Activated naive CD8-positive, alpha-beta T cell (primary cell): ENCODE results near the gene SLIT3.

Experiments
- H3K27ac Mint-ChIP-seq: one replicate; pipeline ENCODE4 v1.8.0; 2021; ENCODE audit warnings: mixed read lengths
- H3K27me3 Mint-ChIP-seq: one replicate; pipeline ENCODE4 v1.8.0; 2021; ENCODE audit warnings: mixed read lengths
- H3K36me3 Mint-ChIP-seq: one replicate; pipeline ENCODE4 v1.8.0; 2021; ENCODE audit warnings: mixed read lengths
- H3K4me1 Mint-ChIP-seq: one replicate; pipeline ENCODE4 v1.8.0; 2021; ENCODE audit warnings: low read depth, mixed read lengths
- H3K4me3 Mint-ChIP-seq: one replicate; pipeline ENCODE4 v1.8.0; 2021; ENCODE audit warnings: mild to moderate bottlenecking, mixed read lengths
- H3K9me3 Mint-ChIP-seq: one replicate; pipeline ENCODE4 v1.8.0; 2021; ENCODE audit warnings: low read depth, mixed read lengths

The SLIT3 gene

GRCh38 chr5:168832308-168832707 is 468.6 kb downstream of the SLIT3 start:
- Mint-ChIP-seq H3K4me1 (peaks cover 5% of the 10 kb centered on the region), H3K4me3 (no peak overlapping the region), H3K27ac (no peak overlapping the region), H3K36me3 (no peaks in the 10 kb centered on the region), H3K27me3 (no peaks in the 10 kb centered on the region), H3K9me3 (no peaks in the 10 kb centered on the region)

- Mint-ChIP-seq H3K4me3 (no peak overlapping the region), H3K4me1 (peaks cover under 1% of the 10 kb centered on the region), H3K9me3 (no peaks in the 10 kb centered on the region), H3K36me3 (no peaks in the 10 kb centered on the region), H3K27me3 (peaks cover 1% of the 10 kb centered on the region), H3K27ac (no peak overlapping the region)
These were observed 469.6 kb downstream of the SLIT3 start for GRCh38 chr5:168831383-168831782.

DNA sequence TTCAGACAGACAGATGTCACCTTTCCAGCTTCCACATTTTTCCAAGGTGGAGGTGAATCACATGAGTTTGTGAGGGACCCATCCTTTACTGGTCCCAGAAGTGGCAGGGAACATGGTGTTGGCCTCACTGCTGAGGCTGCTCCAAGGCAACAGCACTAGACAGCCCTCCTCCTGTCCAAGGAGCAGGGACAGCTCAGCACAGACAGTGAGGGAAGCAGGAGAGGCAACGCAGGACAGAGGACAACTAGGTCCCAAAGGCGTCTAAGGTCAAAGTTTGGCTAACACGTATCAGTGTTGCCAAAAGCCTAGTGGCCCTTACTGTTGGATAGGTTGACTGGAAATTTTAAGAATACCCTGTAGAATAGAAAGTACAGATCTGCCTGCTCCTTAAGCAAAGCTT is 470.1 kb downstream of the SLIT3 start:
- no peaks in the 10 kb centered on the region for H3K4me1 Mint-ChIP-seq
- H3K9me3 Mint-ChIP-seq = no peaks in the 10 kb centered on the region
- peaks cover 1% of the 10 kb centered on the region for H3K27me3 Mint-ChIP-seq
- no peak overlapping the region for H3K4me3 Mint-ChIP-seq
- no peak overlapping the region for H3K27ac Mint-ChIP-seq
- H3K36me3 Mint-ChIP-seq = no peaks in the 10 kb centered on the region

- no peaks in the 10 kb centered on the region for H3K36me3 Mint-ChIP-seq
- H3K4me3 Mint-ChIP-seq = no peak overlapping the region
- H3K4me1 Mint-ChIP-seq = no peaks in the 10 kb centered on the region
- no peaks in the 10 kb centered on the region for H3K9me3 Mint-ChIP-seq
- no peak overlapping the region for H3K27ac Mint-ChIP-seq
- H3K27me3 Mint-ChIP-seq = peaks cover 1% of the 10 kb centered on the region
These were observed 471.0 kb downstream of the SLIT3 start for GRCh38 chr5:168829922-168830417.

DNA sequence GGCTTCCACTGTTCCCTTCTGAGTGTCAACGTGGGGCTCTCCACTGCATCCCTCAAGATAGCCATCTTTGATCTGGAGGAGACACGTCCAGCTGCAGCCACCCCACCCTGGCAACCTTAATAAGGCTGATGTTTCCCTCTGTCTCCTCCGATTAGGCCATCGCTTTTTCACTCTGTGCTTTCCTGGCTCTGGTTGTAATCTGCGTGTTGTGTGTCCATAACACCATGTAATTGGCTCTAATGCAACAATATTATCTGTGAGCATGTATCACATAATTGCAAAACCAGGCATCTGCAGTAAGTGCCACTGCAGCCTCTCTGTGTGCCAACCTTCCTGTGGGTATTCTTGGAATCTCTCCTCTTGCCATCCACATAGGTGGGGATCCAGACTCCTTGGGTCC is 471.9 kb downstream of the SLIT3 start:
- Mint-ChIP-seq H3K27ac (no peak overlapping the region), H3K4me3 (no peak overlapping the region), H3K4me1 (no peaks in the 10 kb centered on the region), H3K9me3 (no peaks in the 10 kb centered on the region), H3K27me3 (peaks cover 1% of the 10 kb centered on the region), H3K36me3 (no peaks in the 10 kb centered on the region)

DNA sequence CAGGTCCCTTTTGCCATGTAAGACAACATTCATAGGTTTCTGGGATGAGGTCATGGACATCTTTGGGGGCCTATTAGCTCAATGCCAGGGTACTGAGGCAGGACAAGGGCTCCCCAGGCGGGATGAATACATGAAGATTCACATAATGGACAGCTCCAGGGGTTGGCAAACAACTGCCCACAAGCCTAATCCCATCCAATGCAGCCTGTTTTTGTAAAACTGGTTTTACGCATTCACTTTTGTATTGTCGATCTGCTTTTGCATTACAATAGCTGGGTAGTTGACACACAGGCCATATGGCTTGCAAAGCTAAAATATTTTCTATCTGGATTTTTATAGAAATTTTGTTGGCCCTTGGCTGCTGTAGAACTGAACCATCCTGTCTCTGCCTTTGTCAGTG is 473.3 kb downstream of the SLIT3 start:
- Mint-ChIP-seq H3K27me3 (peaks cover 1% of the 10 kb centered on the region), H3K9me3 (no peaks in the 10 kb centered on the region), H3K4me3 (no peak overlapping the region), H3K27ac (no peak overlapping the region), H3K4me1 (no peaks in the 10 kb centered on the region), H3K36me3 (no peaks in the 10 kb centered on the region)

- no peak overlapping the region for H3K4me3 Mint-ChIP-seq
- peaks cover 1% of the 10 kb centered on the region for H3K27me3 Mint-ChIP-seq
- no peaks in the 10 kb centered on the region for H3K4me1 Mint-ChIP-seq
- H3K9me3 Mint-ChIP-seq = no peaks in the 10 kb centered on the region
- no peak overlapping the region for H3K27ac Mint-ChIP-seq
- no peaks in the 10 kb centered on the region for H3K36me3 Mint-ChIP-seq
These were observed 474.7 kb downstream of the SLIT3 start for GRCh38 chr5:168826246-168826725.

GRCh38 chr5:168822745-168823281 is 478.1 kb downstream of the SLIT3 start:
- Mint-ChIP-seq H3K27me3 (peaks cover 1% of the 10 kb centered on the region), H3K4me1 (no peaks in the 10 kb centered on the region), H3K4me3 (no peak overlapping the region), H3K27ac (no peak overlapping the region), H3K36me3 (no peaks in the 10 kb centered on the region), H3K9me3 (no peaks in the 10 kb centered on the region)

- Mint-ChIP-seq H3K9me3 (no peaks in the 10 kb centered on the region), H3K4me1 (no peaks in the 10 kb centered on the region), H3K4me3 (no peak overlapping the region), H3K27ac (no peak overlapping the region), H3K27me3 (peaks cover 1% of the 10 kb centered on the region), H3K36me3 (no peaks in the 10 kb centered on the region)
These were observed 478.6 kb downstream of the SLIT3 start for GRCh38 chr5:168822248-168822744.

GRCh38 chr5:168820874-168821273 is 480.1 kb downstream of the SLIT3 start:
- Mint-ChIP-seq H3K27ac (no peak overlapping the region), H3K27me3 (no peaks in the 10 kb centered on the region), H3K4me1 (no peaks in the 10 kb centered on the region), H3K4me3 (no peak overlapping the region), H3K9me3 (no peaks in the 10 kb centered on the region), H3K36me3 (no peaks in the 10 kb centered on the region)

GRCh38 chr5:168819004-168819621 is 481.8 kb downstream of the SLIT3 start:
- Mint-ChIP-seq H3K27ac (no peak overlapping the region), H3K36me3 (no peaks in the 10 kb centered on the region), H3K9me3 (no peaks in the 10 kb centered on the region), H3K4me3 (no peak overlapping the region), H3K27me3 (no peaks in the 10 kb centered on the region), H3K4me1 (no peaks in the 10 kb centered on the region)

- no peak overlapping the region for H3K4me3 Mint-ChIP-seq
- H3K36me3 Mint-ChIP-seq = no peaks in the 10 kb centered on the region
- no peaks in the 10 kb centered on the region for H3K9me3 Mint-ChIP-seq
- H3K4me1 Mint-ChIP-seq = no peaks in the 10 kb centered on the region
- H3K27me3 Mint-ChIP-seq = no peaks in the 10 kb centered on the region
- H3K27ac Mint-ChIP-seq = no peak overlapping the region
These were observed 482.4 kb downstream of the SLIT3 start for GRCh38 chr5:168818558-168818957.

GRCh38 chr5:168817591-168817990 is 483.3 kb downstream of the SLIT3 start:
- Mint-ChIP-seq H3K9me3 (no peaks in the 10 kb centered on the region), H3K27ac (no peak overlapping the region), H3K27me3 (no peaks in the 10 kb centered on the region), H3K4me1 (no peaks in the 10 kb centered on the region), H3K4me3 (no peak overlapping the region), H3K36me3 (no peaks in the 10 kb centered on the region)

- Mint-ChIP-seq H3K27me3 (no peaks in the 10 kb centered on the region), H3K4me3 (no peak overlapping the region), H3K36me3 (no peaks in the 10 kb centered on the region), H3K27ac (no peak overlapping the region), H3K4me1 (no peaks in the 10 kb centered on the region), H3K9me3 (no peaks in the 10 kb centered on the region)
These were observed 484.3 kb downstream of the SLIT3 start for GRCh38 chr5:168816661-168817060.

DNA sequence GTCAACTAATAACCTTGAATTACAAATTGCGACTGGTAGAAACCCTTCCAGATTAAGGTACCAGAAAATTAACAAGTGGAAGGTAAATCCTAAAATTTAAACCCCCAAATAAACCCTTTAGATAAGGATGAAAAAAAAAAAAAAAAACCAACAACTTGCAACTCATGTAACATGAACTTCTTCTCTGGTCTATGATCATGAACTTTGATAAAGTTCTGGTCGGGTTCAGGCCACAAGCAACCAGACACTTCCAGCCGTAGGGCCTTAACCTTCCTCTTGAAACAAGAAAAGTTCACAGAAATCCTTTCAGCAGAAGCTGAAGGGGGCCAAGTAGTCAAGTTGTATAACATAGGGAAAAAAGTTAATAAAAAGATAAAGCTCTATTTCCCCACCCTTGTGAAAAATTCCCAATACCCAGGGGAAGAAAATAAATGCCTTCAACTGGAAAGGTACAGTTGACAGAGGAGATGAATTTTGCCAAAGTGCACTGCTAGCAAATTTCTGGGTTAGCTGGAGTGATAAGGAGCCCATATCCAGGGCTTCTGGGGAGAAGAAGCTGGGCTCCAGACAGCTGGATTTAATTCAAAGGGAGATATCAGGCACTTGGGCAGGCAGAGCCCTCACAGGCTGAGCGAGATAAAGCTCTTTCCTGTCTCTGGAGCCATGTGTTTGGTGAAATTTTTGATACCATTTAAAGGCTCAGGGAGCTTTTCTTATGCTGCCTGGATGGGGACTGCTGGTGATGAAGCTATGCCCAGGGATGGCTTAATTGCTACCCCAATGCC is 487.6 kb downstream of the SLIT3 start:
- H3K36me3 Mint-ChIP-seq = no peaks in the 10 kb centered on the region
- H3K9me3 Mint-ChIP-seq = no peaks in the 10 kb centered on the region
- H3K4me1 Mint-ChIP-seq = no peaks in the 10 kb centered on the region
- H3K27ac Mint-ChIP-seq = no peak overlapping the region
- H3K27me3 Mint-ChIP-seq = no peaks in the 10 kb centered on the region
- H3K4me3 Mint-ChIP-seq = no peak overlapping the region
